Measurements from ENCODE around the gene APBB2. TPM values are rescaled to one million over a fixed set of nuclear protein-coding genes. Genes with fewer than 3 reads are reported as not detected.

Gene APBB2
- total and polyA plus RNA-seq, 2 of the 4 experiments (the other 2 are of a cell fraction) = 47.9 to 75.5 TPM

DNA sequence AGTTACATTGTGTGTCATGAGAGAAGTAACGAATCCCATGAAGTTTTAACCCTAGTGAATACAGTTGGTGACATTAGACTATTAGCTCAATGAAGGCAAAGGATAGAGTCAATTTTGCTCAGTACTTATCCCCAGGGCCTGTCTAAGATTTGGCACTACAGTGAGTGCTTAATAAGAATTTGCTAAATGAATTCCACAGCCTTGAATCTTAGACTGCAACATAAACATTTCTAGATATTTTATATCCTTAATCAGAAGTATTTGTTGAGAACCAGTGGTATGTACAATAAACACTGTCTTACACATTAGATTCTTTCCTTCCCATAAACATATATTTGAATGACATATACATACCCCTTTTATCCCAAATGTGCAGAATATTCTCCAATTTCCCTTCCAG is 241.6 kb downstream of the APBB2 start:
- Histone ChIP-seq H2BK5ac (ENCODE audit: low read depth, low read length, poor library complexity, severe bottlenecking) (peak overlapping the region; percentile 93), H3K9me3 (ENCODE audit: control insufficient read depth, insufficient read depth, low read length) (peaks cover 3% of the 10 kb centered on the region; the same call in 1 of the 2 replicates), H2BK15ac (ENCODE audit: low read depth, low read length) (peak overlapping the region; percentile 54; the same call in 1 of the 3 replicates), H2AK5ac (ENCODE audit: low read depth, low read length) (peak overlapping the region; percentile 85; the same call in 1 of the 2 replicates), H3K4ac (ENCODE audit: low read depth, low read length) (peak overlapping the region; percentile 80; the same call in 1 of the 2 replicates), H3K27me3 (ENCODE audit: control insufficient read depth, insufficient read depth, low read length) (no peaks in the 10 kb centered on the region), H3K56ac (ENCODE audit: extremely low read depth, insufficient read depth, low read length) (no peak overlapping the region), H3K9me1 (ENCODE audit: insufficient read depth, low read length) (peaks cover 4% of the 10 kb centered on the region), H2BK20ac (ENCODE audit: low read depth, low read length) (peak overlapping the region; percentile 95), H3K4me3 (ENCODE audit: insufficient read depth, low read depth, low read length) (no peak overlapping the region), H3K18ac (ENCODE audit: low read depth, low read length) (peak overlapping the region; percentile 99), H3K27ac (ENCODE audit: insufficient read depth, low read length) (peak overlapping the region; percentile 83; the same call in 1 of the 2 replicates), H4K5ac (ENCODE audit: low read depth, low read length) (peak overlapping the region; percentile 96; the same call in 1 of the 2 replicates), H4K91ac (ENCODE audit: insufficient read depth, low read depth, low read length) (peak overlapping the region; percentile 54), H2AK9ac (replicated peaks; ENCODE audit: low read depth, low read length, poor library complexity) (no peak overlapping the region), H2BK120ac (ENCODE audit: low read depth, low read length) (peak overlapping the region; percentile 83), H3K4me2 (ENCODE audit: low read depth, low read length) (peak overlapping the region; percentile 30; the same call in 1 of the 2 replicates), H3K4me1 (ENCODE audit: control insufficient read depth, insufficient read depth, low read length) (peaks cover 14% of the 10 kb centered on the region), H3K14ac (replicated peaks; ENCODE audit: low read depth, low read length) (no peak overlapping the region), H3K23ac (ENCODE audit: low read depth, low read length) (no peak overlapping the region), H4K20me1 (ENCODE audit: insufficient read depth, low read length) (0 out of 2 replicates have a peak, but pooled peaks cover 2% of the 10 kb centered on the region), H3K9ac (ENCODE audit: low read depth, low read length) (no peak overlapping the region), H3K79me1 (ENCODE audit: low read depth in 1 of 2, low read length in 2 of 2) (peaks cover 17 to 19% of the 10 kb centered on the region in 2 experiments), H4K8ac (ENCODE audit: low read depth in 2 of 2, low read length in 2 of 2) (peak overlapping the region in 1 of 2 experiments; percentile 79; a peak in 2 of 4 replicates), H3K36me3 (ENCODE audit: control insufficient read depth, insufficient read depth, low read length) (no peaks in the 10 kb centered on the region), H2AFZ (replicated peaks; ENCODE audit: low read length, poor library complexity) (no peak overlapping the region)
- in situ Hi-C loops (cut with MboI; ENCODE audit: low sequenced_read_pairs) (no loop called here), dilution Hi-C loops (cut with HindIII; ENCODE audit: low sequenced_read_pairs, unreplicated experiment) (no loop called here), intact Hi-C loops (cut with micrococcal nuclease) (no loop called here)
- no CpG with 5 or more reads among the region's 1 CpG for WGBS, 2 experiments (ENCODE audit: extremely low coverage in 2 of 2, insufficient read length in 1 of 2)
- TF ChIP-seq, protein P1, sequence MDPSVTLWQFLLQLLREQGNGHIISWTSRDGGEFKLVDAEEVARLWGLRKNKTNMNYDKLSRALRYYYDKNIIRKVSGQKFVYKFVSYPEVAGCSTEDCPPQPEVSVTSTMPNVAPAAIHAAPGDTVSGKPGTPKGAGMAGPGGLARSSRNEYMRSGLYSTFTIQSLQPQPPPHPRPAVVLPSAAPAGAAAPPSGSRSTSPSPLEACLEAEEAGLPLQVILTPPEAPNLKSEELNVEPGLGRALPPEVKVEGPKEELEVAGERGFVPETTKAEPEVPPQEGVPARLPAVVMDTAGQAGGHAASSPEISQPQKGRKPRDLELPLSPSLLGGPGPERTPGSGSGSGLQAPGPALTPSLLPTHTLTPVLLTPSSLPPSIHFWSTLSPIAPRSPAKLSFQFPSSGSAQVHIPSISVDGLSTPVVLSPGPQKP (IDR thresholded peaks at IDR 0.05; ENCODE audit: borderline replicate concordance, low read depth, low read length) = no peak
- TF ChIP-seq NFE2L2 (IDR thresholded peaks at IDR 0.05; ENCODE audit: low read depth, low read length) = no peak
- ATAC-seq (ENCODE audit: low read depth) = peak; percentile 70
- no TSS peak for BruUV-seq (replicated peaks)
- CTCF ChIA-PET = interaction anchor here (0.7 to 1.1 kb wide), 2 partner anchors 14 to 241 kb away, joined by 3 read pairs; partner anchors contain the start of gene APBB2
- POLR2A ChIA-PET (ENCODE audit: unreplicated experiment) = interaction anchor here (0.7 kb wide), 1 partner anchor 134 kb away, joined by 3 read pairs; no protein-coding TSS in a partner anchor
- DNase-seq = peak; percentile 61

Measured in IMR-90 (cell line).